GM13977 (cell line): ENCODE results near the gene CECR2.

ENCODE experiments used
- DNase-seq: peaks from one replicate; pipeline ENCODE4 v3.0.0; 2012; ENCODE audit warnings: low spot score
- CTCF ChIP-seq: IDR thresholded peaks from 2 replicates; pipeline ENCODE4 v1.5.1; 2012; ENCODE audit warnings: mild to moderate bottlenecking, control low read depth; ENCODE audit not compliant: insufficient read depth; ENCODE audit errors: extremely low read depth, missing control alignments
- in situ Hi-C: fragments of 300-500 bp; cut with MboI; formaldehyde crosslinking; loops from one replicate; pipeline ENCODE4 v1.12.0; 2022; ENCODE audit warnings: low sequenced_read_pairs, low pct_unique_long_range_greater_than_20kb, mixed read lengths, inconsistent platforms; ENCODE audit not compliant: unreplicated experiment

The CECR2 gene

GRCh38 chr22:17370766-17371432 lies 1.6 kb downstream of the CECR2 start:
- in situ Hi-C loops = no loop called here
- TF ChIP-seq CTCF = no peak
- DNase-seq = no peak

GRCh38 chr22:17371448-17371847 lies 2.2 kb downstream of the CECR2 start:
- no peak for TF ChIP-seq CTCF
- in situ Hi-C loops = no loop called here

GRCh38 chr22:17373855-17374254 lies 4.6 kb downstream of the CECR2 start:
- DNase-seq = no peak
- TF ChIP-seq CTCF = no peak
- in situ Hi-C loops = no loop called here

More at GRCh38 chr22:17371448-17371847, 2.2 kb downstream of the CECR2 start:
- no peak for DNase-seq

- in situ Hi-C loops = no loop called here
- no peak for DNase-seq
- no peak for TF ChIP-seq CTCF
Measured at GRCh38 chr22:17375914-17376614, 6.8 kb downstream of the CECR2 start.

- in situ Hi-C loops = no loop called here
- no peak for DNase-seq
- no peak for TF ChIP-seq CTCF
Measured at GRCh38 chr22:17376950-17377349, 7.7 kb downstream of the CECR2 start.

GRCh38 chr22:17379944-17380343 lies 10.7 kb downstream of the CECR2 start:
- in situ Hi-C loops = no loop called here

More at GRCh38 chr22:17379944-17380343, 10.7 kb downstream of the CECR2 start:
- no peak for DNase-seq
- TF ChIP-seq CTCF = no peak
